HG02623 (cell line): ENCODE results near the gene PRUNE2.
"Not testable (repeated sequence)": the region's sequence is repeated elsewhere in the genome, so short reads cannot be mapped to it uniquely, and the experiment has no call there.

ENCODE experiments used
- ATAC-seq: cut with Tn5 transposase; IDR thresholded peaks from one replicate; pipeline ENCODE4 v1.9.1; 2021; ENCODE audit warnings: moderate library complexity; ENCODE audit not compliant: unreplicated experiment

The PRUNE2 gene

GRCh38 chr9:76799473-76799872 is 106.4 kb downstream of the PRUNE2 start:
- ATAC-seq, result no peak

GRCh38 chr9:76798527-76798926 is 107.4 kb downstream of the PRUNE2 start:
- no peak for ATAC-seq

- no peak for ATAC-seq
These were observed 109.6 kb downstream of the PRUNE2 start for GRCh38 chr9:76796296-76796695.

GRCh38 chr9:76793784-76794431 is 112.0 kb downstream of the PRUNE2 start:
- ATAC-seq, result no peak

- no peak for ATAC-seq
These were observed 116.1 kb downstream of the PRUNE2 start for GRCh38 chr9:76789840-76790239.

GRCh38 chr9:76787677-76788076 is 118.2 kb downstream of the PRUNE2 start:
- no peak for ATAC-seq

- ATAC-seq, result no peak
These were observed 120.4 kb downstream of the PRUNE2 start for GRCh38 chr9:76785501-76785900.

- no peak for ATAC-seq
These were observed 121.0 kb downstream of the PRUNE2 start for GRCh38 chr9:76784881-76785280.

GRCh38 chr9:76772686-76773445 is 133.0 kb downstream of the PRUNE2 start:
- ATAC-seq, result no peak

- ATAC-seq, result no peak
These were observed 139.8 kb downstream of the PRUNE2 start for GRCh38 chr9:76766126-76766525.

- ATAC-seq, result no peak
These were observed 141.8 kb downstream of the PRUNE2 start, which contains the start of gene PCA3 for GRCh38 chr9:76764138-76764537. Gene PCA3 (plus strand): TSS chr9:76764438.

GRCh38 chr9:76761448-76761847 is 144.5 kb downstream of the PRUNE2 start:
- no peak for ATAC-seq

GRCh38 chr9:76759732-76760131 is 146.2 kb downstream of the PRUNE2 start:
- ATAC-seq, result no peak

- ATAC-seq, result no peak
These were observed 147.4 kb downstream of the PRUNE2 start for GRCh38 chr9:76758476-76758875.

GRCh38 chr9:76756941-76757673 is 148.8 kb downstream of the PRUNE2 start:
- no peak for ATAC-seq

- no peak for ATAC-seq
These were observed 149.7 kb downstream of the PRUNE2 start for GRCh38 chr9:76756268-76756640.

- ATAC-seq, result no peak
These were observed 154.9 kb downstream of the PRUNE2 start for GRCh38 chr9:76751001-76751400.

GRCh38 chr9:76744336-76744735 is 161.6 kb downstream of the PRUNE2 start:
- no peak for ATAC-seq

GRCh38 chr9:76743931-76744330 is 162.0 kb downstream of the PRUNE2 start:
- no peak for ATAC-seq

GRCh38 chr9:76742890-76743289 is 163.0 kb downstream of the PRUNE2 start:
- not testable (repeated sequence) for ATAC-seq

- ATAC-seq, result no peak
These were observed 164.4 kb downstream of the PRUNE2 start for GRCh38 chr9:76741524-76741923.

GRCh38 chr9:76738402-76738801 is 167.5 kb downstream of the PRUNE2 start:
- ATAC-seq, result no peak
